GM18519 (cell line): ENCODE results near the gene SMIM28.

ENCODE experiments used
- ATAC-seq: cut with Tn5 transposase; IDR thresholded peaks from one replicate; pipeline ENCODE4 v1.9.1; 2021; ENCODE audit warnings: mild to moderate bottlenecking, moderate library complexity; ENCODE audit not compliant: unreplicated experiment, low FRiP score

SMIM28 gene

DNA sequence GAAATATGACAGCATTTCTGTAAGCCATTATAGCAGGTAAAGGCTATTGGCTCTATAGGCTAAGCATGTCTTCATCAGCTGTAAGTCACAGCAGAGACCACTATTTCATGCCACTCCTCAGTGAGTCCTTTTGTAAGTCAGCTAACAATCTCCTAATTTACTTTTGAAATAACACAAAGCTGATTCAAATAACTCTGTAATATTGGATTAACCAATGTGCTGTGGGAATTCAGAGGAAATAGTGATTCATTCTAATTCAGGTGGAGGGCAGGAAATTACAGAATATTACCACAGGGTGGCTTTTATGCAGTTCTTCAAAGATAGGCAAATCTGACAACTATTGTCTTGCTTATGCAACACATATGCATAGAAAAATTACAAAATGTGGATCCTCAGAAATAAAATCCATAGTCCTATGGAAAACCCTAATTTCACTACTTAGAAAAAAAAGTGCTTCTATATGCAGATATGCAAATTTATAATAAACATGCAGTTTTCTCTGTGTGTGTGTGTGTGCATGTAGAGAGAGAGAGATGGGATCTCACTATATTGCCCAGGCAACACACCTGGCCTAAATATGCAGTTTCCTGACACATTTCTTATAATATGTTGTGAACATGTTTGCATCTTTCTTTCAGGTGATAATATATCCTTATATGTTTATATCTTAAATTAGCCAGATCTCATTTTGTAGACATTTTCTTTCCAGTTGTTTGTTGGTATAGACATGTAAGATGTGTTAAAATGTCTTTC, 4.8 kb upstream of the SMIM28 start:
- no peak for ATAC-seq

DNA sequence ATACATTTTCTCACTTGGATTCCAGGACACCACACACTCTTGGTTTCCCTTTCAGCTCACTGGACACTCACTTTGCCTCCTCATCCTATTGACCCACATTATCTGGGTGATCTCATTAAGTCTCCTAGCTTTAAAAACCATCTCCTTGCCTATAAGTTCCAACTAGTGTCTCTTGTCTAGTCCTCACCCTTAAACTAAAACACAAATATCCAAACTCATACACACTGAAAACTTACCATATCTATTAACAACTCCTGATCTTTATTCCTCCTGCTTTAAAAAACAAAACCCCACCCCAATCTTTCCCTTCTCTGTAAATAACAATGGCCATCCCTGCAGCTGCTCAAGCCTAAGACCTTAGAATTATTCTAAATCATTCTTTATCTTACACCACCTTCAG, 3.5 kb upstream of the SMIM28 start:
- ATAC-seq, result no peak

DNA sequence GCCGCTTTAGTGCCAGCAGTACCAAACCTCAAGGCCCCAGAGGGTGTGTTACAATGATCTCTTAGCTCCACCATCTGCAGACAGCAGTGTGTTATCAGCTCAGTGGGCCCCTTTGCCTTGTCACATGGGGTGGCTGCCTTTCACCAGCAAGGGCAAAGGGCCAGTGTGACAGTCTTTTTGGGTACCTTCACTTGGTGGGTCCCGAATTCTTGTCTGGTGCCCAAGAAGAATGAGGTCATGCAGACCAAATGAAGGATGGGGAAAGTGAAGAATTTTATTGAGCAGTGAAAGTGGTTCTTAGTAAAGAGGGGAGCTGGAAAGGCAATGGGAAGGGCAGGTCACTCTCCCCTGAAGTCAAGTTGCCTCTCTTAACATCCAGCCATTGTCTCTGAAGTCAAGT, 2.9 kb upstream of the SMIM28 start:
- no peak for ATAC-seq

DNA sequence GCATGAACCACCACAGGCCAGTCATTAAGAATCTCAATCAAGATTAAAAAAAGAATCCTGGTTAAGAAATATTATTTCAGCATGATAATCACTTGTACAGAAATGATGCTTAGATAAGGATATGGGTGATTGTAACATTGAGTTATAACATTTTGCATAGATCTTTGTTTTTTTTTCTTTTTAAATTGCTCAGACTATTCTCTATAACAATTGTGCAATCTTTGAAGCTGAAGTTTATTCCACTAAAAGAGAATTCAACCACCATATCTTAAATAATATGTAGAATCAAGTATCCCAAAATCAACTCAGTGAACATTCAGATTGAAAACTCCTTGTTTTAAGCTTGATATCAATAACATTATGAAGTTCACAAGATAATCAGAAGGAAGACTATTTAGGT, 663 bp upstream of the SMIM28 start:
- ATAC-seq, result no peak

DNA sequence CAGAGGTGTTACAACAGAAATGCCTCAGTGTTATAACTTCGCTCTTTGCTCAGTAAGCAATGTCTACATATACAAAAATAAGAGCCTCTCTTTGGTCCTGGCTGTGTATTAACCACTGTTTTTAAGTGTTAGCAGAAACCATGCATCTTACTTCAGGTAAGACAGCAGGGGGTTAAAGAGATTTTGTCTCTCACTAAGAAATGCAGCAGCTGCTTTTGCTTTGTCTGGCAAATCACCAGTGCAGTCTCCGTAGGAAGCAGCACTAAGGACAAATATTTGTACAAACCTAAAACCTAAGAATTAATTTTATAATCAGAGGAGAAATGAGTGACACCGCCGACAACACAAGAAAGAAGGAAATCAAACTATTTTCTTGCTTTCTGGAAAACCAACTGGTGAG, 758 bp downstream of the SMIM28 start:
- no peak for ATAC-seq

DNA sequence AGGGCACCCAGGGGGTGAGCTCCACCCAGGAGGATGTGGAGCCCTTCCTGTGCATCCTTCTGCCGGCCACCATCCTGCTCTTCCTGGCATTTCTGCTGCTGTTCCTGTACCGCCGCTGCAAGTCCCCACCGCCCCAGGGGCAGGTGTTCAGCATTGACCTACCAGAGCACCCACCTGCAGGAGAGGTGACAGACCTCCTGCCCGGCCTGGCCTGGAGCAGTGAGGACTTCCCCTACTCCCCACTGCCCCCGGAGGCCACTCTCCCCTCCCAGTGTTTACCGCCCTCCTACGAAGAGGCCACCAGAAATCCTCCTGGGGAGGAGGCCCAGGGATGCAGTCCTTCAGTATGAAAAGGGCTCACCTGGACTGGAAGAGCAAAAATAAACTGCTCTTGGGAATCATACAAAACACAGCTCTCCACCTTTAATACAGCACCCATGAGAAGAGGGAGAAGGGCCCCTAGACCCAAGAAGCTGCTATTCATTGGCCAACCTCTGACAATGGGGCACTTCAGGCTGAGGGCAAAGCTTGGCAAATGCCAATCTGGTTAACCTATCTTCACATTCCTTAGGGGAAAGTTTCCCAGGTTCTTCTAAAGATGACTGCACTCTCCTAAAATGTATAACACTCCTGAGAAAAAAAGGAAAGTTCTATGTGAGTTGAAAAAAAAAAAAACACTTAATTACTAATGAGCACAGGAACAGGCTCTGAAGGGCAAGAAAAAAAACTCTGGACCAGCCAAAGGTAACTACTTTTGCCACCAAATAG, 5.0 kb downstream of the SMIM28 start:
- ATAC-seq, result no peak

DNA sequence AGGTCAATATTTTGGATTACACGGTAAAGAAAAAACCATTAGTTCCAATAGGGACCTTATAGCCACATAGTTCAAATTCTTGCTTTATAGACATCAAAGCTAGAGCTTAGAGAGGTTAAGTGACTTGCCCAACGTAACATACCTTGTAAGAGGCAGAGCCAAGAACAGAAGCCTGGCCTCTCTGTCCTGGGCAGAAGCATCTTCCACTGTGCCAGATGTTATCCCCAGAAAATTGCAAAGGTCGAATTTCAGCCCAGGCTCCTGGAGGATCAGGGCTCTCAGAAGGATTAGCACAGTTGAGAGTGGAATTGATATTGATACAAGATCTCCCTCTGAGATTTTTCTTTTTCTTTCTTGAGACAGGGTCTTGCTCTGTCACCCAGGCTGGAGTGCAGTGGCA, 6.1 kb downstream of the SMIM28 start:
- ATAC-seq, result no peak

DNA sequence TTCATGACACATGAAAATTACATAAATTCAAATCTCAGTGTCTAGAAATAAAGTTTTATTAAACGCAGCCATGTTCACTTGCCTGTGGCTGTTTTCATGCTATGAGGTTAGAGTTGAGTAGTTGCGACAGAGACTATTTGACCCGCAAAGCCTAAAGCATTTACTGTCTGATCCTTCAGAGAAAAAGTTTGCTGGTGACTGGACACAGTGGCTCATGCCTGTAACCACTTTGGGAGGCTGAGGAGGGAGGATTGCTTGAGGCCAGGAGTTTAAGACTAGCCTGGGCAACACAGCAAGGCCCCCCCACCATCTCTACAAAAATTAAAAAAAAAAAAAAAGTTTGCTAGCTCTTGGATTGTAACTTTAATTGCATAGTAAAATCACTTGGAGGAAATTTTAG, 9.2 kb downstream of the SMIM28 start:
- ATAC-seq, result no peak

DNA sequence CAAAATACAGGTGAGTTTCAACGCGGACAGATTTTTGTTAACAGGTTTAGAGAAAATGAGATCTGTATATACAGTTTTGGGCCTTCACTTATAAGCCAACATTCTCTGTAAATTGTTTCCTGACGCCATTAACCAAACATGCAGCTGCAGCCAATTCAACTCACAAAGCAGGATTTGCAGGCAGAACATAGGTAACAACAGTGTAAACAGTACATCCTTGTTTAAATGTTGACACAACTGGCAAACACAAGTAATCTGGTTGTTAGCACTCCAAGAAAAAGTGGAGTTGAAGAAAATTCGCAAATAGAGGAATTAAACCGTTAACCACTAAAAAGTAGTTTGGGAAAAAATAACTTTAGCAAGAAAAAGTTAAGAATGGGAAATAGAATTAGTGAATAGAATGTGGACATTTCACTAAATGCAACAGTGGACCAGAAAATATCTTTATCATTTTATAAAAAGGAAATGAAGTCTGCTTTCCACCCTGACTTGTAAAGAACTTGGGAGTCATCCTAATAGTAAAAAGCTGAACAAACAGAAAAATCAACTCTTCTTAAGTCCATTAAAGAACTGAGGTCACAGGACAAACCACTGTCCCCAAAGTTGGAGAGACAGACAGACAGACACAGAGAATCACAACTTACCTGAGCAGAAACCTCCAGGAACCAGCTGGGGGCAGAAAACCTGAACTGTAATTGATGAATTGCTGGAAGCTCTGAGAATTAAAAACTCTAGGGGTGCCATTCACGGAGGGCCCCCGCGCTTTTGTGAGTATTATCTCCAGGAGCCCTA, 10.1 kb downstream of the SMIM28 start:
- ATAC-seq, result no peak

DNA sequence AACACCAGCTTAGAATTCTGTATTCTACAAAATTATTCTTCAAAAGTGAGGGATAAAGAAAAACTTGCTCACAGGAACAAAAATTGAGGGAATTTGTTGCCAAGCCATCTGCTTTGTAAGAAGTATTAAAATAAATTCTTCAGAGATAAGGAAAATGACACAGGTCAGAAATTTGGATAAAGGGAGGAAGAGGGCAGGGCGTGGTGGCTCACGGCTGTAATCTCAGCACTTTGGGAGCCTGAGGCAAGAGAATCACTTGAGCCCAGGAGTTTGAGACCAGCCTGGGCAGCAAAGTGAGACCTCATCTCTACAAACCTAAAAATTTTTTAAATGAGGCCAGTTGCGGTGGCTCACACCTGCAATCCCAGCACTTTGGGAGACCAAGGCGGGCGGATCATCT, 11.8 kb downstream of the SMIM28 start:
- ATAC-seq, result no peak

DNA sequence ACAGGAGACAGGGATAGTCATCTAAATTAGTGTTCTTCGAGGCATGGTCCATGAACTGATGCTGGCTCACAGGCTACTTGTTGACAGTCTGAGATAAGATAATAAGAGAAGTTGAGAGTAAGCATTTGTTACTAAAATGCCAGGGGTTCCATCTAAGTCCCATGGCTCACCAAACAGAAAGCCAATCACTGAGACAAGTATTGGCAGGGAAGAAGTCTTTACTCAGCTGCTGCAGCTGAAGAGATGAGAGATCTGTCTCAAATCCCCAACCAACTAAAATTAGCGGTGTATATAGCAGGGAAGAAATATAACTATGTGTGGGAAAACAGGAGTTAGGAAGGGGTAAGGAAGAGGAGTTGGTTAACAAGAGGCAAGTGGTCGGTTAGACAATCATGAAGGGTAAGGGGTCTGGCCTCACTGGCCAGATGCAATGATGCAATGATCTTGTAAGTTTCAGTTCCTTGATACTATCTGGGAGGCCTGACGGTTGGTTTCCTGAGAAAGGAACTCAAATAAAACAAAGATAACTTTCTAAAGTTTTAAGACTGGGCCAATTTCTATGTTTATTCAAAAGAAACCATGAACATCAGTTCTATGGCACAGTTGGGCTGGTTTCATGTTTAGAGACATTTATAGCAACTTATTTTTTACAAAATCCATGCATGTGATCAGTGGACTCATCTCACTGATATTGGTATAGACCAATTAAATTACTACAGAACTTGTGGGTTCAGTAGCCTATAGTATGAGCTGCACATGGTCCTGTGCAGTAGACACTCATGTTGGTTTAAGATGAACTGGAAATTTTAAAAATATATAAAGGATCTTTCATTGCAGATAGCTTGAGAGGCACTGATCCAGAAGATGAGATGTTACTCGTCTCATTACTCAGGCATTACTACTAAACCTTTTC, 16.4 kb downstream of the SMIM28 start:
- ATAC-seq, result peak; percentile 57

DNA sequence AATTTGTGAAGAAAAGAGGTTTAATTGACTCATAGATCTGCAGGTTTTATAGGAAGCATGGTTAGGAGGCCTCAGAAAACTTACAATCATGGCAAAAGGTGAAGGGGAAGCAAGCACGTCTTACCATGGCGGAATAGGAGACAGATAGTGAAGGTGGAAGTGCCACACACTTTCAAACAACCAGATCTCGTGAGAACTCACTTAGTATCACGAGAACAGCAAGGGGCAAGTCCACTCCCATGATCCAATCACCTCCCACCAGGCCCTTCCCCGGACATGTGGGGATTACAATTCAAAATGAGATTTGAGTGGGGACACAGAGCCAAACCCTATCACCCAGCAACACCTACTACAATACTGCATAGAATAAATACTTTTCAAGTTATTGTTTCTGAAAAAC, 19.0 kb downstream of the SMIM28 start:
- ATAC-seq, result no peak

DNA sequence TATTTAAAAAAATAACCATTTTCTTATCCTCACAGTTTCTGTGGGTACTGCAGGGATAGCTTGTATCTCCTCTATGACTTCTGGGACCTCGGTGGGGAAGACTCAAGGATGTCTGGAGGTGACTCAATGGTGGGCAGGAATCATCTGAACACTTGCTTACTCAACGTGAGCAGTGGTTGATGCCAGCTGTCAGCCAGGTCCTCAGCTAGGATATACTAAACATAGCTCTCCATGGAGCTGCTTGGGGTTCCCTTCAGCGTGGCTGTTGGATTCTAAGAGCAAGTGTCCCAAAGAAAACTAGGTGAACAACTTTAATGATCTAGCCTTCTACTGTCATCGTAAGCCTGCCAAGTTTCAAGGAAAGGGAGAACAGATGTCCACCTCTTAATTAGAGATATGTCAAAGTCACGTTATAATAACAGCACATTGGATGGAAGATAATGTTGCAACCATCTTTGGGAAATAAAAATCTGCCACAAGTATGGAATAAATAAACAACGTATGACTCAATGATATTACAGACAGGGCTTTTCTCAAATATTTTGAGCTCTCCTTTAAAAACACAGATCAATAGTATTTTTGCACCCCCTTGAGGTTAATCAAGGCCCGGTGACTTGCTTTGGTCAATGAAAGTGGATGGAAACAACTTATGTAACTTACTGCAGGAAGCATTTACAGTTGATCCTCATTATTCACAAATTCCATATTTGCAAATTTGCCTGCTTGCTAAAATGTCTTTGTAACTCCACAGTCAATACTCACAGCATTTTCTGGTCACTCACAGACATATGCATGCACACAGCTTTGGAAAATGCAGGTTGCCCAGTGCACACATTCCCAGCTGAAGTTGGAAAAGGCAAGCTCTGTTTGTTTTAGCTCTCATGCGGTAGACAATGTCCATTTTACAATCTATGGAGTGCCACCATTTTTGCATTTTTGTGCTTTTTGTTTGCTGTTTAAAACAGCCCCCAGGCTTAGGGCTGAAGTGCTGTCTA, 19.7 kb downstream of the SMIM28 start:
- no peak for ATAC-seq

DNA sequence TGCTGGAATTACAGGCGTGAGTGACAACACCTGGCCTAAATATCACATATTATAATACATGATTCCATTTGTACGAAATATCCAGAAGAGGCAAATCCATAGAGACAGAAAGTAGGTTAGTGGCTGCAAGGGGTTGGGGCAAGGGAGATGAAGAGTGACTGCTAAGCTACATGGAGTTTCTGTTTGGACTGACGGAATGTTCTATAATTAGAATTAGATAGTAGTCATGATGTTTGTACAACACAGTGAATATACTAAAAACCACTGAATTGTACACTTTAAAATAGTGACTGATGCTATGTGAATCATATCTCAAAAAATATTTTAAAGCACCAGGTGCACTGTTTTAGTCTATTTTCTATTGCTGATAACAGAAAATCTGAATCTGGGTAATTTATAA, 22.6 kb downstream of the SMIM28 start:
- no peak for ATAC-seq

DNA sequence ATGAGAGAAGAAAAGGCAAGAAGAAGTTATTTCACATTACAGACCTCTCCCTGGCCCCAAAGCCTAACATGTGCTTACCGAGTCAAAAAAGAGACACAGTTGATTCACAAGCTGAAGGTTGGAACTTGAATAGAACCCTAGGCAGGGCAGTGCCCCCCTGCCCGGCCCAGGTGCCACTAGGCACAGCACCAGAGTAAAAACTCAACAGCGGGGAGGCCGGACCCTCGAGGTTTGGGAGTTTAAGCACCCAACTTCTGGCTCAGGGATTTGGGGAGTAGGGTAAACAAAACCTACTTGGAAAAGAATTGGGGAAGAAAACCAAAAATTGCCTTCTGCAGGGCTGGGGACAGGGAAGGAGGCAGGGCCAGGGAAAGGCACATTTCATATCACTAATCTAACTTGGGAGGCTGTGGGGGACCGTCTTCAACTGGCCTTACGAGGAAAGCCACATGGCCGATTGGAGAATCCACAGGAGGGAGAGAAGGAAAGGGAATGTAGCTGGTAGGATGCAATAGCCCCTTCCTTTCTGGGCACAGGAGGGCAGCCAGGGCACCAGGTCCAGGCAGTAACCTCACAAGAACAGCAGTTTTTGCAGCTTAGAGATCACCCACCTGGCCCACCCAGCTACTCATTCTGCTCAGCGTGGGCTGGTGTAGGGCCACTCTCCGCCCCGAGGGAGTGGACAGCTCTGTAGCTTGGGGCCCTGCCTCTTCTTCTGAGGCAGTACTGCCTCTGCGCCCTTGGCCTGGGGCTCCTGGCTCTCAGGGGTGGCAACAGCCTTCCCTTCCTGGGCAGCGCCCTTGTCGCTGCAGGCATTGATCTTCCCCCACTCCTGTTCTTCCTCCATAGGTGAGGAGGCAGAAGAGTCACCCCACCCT, 24.5 kb downstream of the SMIM28 start:
- no peak for ATAC-seq

DNA sequence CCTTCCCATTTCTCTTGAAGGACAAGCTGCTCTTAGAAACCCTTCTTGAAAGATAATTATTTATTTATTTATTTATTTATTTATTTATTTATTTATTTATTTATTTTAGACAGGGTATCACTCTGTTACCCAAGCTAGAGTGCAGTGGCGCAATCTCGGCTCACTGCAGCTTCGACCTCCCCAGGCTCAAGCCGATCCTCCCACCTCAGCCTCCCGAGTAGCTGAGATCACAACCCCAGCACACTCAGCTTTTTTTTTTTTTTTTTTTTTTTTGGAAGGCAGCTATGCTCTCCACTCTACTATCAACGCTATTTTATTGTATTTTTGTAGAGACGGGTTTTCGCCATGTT, 25.1 kb downstream of the SMIM28 start:
- ATAC-seq, result no peak

DNA sequence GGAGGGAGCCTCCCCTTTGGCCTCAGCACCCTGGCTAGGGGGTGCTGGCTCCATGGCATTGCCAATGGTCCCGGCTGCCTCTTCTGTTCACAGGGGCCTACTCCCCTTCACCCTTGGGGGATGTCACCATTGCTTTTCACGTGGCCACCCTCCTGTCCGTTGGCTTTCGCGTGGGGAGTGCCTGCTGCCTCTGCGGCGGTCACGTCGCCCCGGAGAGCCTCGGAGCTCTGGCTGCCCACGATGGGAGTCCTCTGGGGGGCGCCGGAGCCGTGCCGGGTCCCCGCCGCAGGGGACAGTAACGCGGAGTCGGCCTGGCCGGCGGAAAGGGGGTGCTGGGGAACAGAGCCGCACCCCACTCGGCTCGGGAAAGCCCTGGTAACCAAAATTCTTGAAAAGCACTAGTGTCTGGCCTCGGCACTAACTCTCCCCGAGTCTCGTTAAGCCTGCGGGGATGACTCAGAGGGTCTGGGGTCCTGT, 25.7 kb downstream of the SMIM28 start:
- no peak for ATAC-seq
